K562 (cell line): ENCODE measurements around the gene PITRM1. TPM values are rescaled to one million over a fixed set of nuclear protein-coding genes. Genes with fewer than 3 reads are reported as not detected.

ENCODE experiments used
- THRAP3 ChIP-seq: fragments of 450-650 bp; IDR thresholded peaks from 2 replicates; pipeline ENCODE4 v1.6.1; 2016; ENCODE audit warnings: mild to moderate bottlenecking, inconsistent platforms, borderline replicate concordance
- TRIM28 ChIP-seq: fragments of 450-650 bp; IDR thresholded peaks from 2 replicates; pipeline ENCODE4 v1.6.1; 2017
- polyA plus RNA-seq, 8 experiments: library from polyadenylated mRNA; depleted of rRNA in 4 of 8; stranded (reverse) in 5 of 8; unstranded in 3 of 8; fragments of >200 nt; fragmentation: Nextera tagmentation in 2 of 8; fragmentation: Illumina TruSeq in 1 of 8; extraction: Ambion mirVana in 2 of 8; extraction: Trizol in 1 of 8; gene quantifications; 2 replicates each; pipeline versions ENCODE4 v1.2.1 to v1.2.3, GENCODE V29; 2011 to 2014; ENCODE audit warnings: inconsistent platforms in 1 of 8, missing spikeins in 1 of 8
- total RNA-seq, 7 experiments: library from RNA; depleted of rRNA in 6 of 7; stranded (reverse); fragments of >200 nt in 6 of 7; fragmentation: Illumina TruSeq in 2 of 7; extraction: Trizol in 2 of 7; gene quantifications; 2 replicates each; pipeline versions ENCODE4 v1.2.1 to v1.2.3, GENCODE V29; 2011 to 2021; ENCODE audit warnings: low replicate concordance in 1 of 7
- TF ChIP-seq, protein P1 (sequence below): fragments of 450-650 bp; IDR thresholded peaks from 2 replicates; pipeline ENCODE4 v1.6.1; 2018; ENCODE audit not compliant: partially characterized antibody
- TF ChIP-seq, protein P2 (sequence below), 2 experiments: fragments of 450-650 bp; IDR thresholded peaks; 2 replicates each; pipeline ENCODE4 v1.6.1; 2016; ENCODE audit warnings: mild to moderate bottlenecking in 2 of 2, borderline replicate concordance in 1 of 2, low read depth in 1 of 2, moderate library complexity in 1 of 2

Gene PITRM1
- total and polyA plus RNA-seq, 9 of the 15 experiments (the other 6 are each of a cell fraction or from before 2014, with no cell fraction given) = 21.1 to 70.4 (median 39.7) TPM

GRCh38 chr10:3142146-3142875, 30.3 kb downstream of the PITRM1 start (continued):
- TF ChIP-seq, protein P1, sequence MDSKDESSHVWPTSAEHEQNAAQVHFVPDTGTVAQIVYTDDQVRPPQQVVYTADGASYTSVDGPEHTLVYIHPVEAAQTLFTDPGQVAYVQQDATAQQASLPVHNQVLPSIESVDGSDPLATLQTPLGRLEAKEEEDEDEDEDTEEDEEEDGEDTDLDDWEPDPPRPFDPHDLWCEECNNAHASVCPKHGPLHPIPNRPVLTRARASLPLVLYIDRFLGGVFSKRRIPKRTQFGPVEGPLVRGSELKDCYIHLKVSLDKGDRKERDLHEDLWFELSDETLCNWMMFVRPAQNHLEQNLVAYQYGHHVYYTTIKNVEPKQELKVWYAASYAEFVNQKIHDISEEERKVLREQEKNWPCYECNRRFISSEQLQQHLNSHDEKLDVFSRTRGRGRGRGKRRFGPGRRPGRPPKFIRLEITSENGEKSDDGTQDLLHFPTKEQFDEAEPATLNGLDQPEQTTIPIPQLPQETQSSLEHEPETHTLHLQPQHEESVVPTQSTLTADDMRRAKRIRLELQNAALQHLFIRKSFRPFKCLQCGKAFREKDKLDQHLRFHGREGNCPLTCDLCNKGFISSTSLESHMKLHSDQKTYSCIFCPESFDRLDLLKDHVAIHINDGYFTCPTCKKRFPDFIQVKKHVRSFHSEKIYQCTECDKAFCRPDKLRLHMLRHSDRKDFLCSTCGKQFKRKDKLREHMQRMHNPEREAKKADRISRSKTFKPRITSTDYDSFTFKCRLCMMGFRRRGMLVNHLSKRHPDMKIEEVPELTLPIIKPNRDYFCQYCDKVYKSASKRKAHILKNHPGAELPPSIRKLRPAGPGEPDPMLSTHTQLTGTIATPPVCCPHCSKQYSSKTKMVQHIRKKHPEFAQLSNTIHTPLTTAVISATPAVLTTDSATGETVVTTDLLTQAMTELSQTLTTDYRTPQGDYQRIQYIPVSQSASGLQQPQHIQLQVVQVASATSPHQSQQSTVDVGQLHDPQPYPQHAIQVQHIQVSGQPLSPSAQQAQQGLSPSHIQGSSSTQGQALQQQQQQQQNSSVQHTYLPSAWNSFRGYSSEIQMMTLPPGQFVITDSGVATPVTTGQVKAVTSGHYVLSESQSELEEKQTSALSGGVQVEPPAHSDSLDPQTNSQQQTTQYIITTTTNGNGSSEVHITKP = no peak
- TF ChIP-seq, protein P2, sequence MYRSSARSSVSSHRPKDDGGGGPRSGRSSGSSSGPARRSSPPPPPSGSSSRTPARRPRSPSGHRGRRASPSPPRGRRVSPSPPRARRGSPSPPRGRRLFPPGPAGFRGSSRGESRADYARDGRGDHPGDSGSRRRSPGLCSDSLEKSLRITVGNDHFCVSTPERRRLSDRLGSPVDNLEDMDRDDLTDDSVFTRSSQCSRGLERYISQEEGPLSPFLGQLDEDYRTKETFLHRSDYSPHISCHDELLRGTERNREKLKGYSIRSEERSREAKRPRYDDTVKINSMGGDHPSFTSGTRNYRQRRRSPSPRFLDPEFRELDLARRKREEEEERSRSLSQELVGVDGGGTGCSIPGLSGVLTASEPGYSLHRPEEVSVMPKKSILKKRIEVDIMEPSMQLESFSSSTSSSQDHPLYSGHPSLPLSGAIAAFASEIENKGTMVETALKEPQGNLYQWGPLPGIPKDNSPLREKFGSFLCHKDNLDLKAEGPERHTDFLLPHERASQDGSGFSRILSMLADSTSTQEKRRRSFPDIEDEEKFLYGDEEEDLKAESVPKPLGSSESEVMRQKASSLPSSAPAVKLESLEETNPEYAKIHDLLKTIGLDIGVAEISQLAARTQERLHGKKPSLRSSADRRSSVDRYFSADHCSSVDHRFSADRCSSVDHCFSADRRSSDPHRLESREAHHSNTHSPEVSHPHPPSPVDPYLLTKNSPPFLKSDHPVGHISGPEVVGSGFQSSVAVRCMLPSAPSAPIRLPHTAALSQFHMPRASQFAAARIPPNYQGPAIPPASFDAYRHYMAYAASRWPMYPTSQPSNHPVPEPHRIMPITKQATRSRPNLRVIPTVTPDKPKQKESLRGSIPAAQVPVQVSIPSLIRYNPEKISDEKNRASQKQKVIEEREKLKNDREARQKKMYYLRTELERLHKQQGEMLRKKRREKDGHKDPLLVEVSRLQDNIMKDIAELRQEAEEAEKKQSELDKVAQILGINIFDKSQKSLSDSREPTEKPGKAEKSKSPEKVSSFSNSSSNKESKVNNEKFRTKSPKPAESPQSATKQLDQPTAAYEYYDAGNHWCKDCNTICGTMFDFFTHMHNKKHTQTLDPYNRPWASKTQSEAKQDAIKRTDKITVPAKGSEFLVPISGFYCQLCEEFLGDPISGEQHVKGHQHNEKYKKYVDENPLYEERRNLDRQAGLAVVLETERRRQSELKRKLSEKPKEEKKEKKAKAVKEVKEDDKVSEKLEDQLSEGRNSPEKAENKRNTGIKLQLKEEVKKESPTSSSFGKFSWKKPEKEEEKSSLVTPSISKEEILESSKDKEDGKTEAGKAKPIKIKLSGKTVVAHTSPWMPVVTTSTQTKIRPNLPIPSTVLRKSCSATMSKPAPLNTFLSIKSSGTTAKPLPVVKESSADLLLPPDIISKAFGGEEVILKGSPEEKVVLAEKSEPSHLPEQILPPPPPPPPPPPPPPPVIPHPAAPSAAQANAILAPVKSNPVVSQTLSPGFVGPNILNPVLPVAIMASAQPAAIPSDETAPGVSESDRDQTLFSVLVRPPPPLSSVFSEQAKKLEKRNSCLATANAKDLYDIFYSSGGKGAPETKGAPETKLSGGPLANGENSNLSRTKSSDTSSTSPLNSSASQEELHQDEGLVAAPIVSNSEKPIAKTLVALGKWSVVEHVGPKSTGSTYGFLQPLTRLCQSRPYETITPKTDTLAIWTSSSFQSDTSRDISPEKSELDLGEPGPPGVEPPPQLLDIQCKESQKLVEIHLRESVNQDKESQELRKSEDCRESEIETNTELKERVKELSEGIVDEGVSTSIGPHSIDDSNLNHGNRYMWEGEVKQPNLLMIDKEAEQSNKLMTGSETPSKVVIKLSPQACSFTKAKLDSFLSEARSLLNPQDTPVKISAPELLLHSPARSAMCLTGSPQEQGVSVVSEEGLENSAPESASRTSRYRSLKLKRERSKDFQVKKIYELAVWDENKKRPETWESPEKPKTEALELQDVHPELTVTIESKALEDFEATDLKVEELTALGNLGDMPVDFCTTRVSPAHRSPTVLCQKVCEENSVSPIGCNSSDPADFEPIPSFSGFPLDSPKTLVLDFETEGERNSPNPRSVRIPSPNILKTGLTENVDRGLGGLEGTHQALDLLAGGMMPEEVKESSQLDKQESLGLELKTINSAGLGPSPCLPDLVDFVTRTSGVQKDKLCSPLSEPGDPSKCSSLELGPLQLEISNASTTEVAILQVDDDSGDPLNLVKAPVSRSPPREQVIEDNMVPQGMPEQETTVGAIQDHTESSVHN (IDR thresholded peaks at IDR 0.05; ENCODE audit: borderline replicate concordance in 1 of 2, low read depth in 1 of 2) = no peak
- TF ChIP-seq TRIM28 (no peak), THRAP3 (no peak)
